AG20443 (cell line): ENCODE measurements around the gene MEGF9.
"Not testable (repeated sequence)": the region's sequence is repeated elsewhere in the genome, so short reads cannot be mapped to it uniquely, and the experiment has no call there.

Experiments used
- DNase-seq: peaks from one replicate; pipeline ENCODE4 v3.0.0; 2012; ENCODE audit warnings: low spot score, mixed read lengths

The MEGF9 gene

DNA sequence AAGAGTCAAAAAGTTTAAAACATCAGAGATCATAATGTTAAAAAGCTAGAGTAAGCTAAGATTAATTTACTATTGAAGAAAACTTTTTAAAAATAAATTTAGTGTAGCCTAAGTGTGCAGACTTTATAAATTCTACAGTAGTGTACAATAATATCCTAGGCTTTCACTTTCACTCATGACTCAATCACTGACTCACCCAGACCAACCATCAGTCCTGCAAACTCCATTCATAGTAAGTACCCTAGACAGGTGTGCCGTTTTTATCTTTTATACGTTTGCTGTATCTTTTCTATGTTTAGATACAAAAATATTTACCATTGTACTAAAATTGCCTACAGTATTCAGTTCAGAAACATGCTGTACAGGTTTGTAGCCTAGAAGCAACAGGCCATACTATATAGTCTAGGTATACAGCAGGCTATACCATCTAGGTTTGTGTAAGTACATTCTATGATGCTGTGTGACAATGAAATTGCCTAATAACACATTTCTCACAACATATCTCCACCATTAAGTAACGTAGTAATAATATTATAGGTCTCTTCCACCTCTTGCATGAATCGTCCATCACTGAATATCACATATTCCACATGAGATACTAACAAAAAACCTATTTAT lies 59.2 kb downstream of the MEGF9 start:
- DNase-seq: peak; percentile 9

DNA sequence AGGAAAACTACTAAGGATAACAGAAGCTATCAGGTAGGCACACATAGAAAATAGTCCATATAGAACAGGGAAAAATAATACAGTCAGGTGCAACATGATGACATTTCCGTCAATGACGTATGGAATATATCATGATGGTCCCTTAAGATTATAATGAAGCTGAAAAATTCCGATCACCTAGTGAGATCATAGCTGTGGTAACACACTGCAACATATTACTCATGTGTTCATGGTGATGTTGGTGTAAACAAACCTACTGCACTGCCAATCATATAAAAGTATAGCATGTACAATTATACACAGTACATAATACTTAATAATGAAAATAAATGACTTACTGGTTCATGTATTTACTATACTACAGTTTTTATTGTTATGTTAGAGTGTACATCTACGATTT lies 60.0 kb downstream of the MEGF9 start:
- DNase-seq: no peak

DNA sequence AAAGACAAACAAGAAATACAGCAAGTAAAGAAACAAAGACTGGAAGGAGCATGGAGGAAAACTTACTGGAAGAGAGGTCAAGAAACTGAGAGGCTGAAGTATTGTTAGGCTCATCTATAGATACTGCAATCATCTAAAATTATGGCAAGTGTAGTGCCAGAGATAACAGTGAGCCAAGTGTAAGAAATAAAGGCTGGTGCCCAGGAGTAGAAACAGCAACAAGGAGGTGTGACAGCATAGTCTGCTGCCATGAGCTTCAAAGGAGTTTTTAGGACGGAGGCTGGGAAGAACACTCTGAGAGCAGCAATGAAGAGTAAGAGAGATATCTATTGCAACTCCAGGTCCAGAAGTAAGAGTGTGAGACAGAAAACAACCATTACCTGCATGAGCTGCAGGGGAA lies 60.5 kb downstream of the MEGF9 start:
- DNase-seq: no peak

DNA sequence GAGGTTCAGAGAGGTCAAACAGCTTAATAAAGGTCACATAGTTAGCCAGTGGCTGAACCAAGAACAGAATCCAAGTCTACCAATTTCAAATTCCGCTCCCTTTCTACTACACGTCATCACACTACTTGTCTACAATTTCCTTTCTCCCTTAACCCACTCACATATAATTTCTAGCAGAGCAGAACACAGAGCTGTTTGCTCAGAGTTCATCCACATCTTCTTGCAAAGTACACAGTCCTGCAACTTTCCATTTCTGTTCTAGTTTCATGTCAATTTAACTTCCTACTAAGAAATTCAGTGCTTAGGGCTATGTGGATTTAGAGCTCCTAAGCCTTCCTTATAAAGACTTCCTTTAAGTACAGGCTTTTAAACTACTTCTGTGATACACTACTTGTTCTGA lies 61.3 kb downstream of the MEGF9 start:
- DNase-seq: no peak

DNA sequence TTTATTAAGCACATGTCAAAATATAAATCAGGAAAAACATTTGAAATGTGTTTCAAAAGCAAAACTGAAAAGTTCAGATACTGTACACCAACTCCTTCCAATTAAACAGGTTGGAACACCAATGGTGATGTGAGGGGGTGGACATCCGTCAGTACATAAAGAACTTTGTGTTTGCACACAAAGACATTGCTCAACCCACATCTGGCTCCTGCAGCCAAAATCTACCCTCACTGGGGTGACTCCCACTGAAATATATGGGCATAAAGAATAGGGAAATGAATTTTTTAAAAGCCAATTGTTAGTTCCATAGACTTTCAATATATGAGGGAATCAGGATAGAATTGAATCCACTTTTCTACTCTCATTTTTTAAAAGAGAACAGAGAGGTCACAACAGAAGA lies 63.9 kb downstream of the MEGF9 start:
- no peak for DNase-seq

DNA sequence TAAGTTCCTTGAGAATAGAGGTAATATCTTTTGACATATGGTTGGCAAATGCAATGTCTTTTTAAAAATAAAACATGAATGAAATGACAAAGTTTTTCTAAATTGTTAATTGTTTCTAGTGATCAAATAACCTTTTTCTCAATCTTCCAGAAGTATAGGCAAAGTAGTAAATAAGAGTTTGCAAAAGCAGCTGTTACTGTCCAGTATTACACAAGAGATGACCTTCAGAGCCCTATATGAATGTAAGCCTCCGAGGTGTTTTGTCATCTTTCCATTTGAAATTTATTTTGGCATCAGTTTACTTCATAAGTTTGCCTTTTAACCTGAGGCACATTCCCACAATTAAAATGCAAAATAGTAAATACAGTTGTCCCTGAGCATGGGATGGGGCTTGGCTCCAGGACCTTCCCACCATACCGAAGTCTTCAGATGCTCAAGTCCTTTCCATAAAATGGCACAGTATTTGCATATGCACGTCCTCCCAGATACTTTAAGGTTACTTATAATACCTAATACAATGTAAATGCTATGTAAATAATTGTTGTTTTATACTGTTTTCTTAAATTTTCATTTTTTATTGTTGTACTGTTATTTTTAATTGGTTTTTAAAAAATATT lies 65.6 kb downstream of the MEGF9 start:
- no peak for DNase-seq

DNA sequence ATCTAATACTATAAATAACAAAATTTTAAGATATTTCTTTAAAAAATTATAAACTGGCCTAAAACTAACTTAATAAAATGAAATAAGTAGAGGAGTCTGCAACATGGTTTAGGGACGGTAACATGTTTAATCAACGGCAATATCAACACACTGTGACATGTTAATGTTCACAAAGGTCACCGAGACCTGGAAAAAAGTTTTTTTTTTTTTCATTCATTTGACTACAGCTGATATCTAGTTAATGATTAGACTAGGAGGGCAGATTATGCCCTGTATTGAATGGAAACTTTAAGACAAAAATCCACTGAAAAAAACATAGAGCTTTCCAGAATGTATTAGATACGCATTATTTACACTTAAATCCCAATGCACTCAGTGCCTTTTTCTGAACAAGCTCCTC lies 67.3 kb downstream of the MEGF9 start:
- DNase-seq: no peak

DNA sequence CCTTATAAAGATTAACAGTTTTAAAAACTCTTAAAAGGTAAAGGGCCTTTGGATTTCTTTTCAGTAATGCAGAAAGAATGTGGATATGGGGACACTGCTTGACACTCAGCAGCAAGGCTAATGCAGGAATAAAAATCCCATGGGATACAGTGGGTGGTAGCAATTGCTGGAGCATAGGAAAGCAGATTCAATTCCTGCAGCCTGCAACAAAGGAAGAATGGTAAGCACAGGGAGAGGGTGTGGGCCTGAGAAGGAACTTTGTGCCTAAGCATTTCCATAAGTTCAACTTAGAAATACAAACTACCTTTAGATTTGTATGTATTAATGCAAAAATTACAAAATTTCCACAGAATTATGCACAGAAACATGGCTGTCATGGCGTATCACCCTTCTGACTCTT lies 68.5 kb downstream of the MEGF9 start:
- DNase-seq: no peak

DNA sequence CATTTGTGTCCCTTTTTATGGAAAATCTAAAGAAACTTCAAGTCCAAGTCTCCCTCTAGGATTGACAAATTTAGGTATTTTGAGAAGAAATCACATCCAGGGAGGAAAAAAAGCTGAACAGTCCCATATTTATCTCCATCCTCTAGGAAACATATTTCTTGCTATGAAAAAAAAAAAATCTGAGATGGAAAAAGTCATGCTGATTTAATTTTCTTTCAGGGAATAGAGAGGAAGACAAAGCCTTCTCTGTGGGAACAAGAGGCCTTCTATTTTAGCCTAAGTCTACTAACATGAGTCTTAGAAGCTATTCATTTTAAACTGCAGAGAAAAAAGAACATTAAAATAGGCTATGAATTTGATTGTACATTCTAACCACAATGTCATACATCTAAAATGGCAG lies 71.2 kb downstream of the MEGF9 start:
- no peak for DNase-seq

DNA sequence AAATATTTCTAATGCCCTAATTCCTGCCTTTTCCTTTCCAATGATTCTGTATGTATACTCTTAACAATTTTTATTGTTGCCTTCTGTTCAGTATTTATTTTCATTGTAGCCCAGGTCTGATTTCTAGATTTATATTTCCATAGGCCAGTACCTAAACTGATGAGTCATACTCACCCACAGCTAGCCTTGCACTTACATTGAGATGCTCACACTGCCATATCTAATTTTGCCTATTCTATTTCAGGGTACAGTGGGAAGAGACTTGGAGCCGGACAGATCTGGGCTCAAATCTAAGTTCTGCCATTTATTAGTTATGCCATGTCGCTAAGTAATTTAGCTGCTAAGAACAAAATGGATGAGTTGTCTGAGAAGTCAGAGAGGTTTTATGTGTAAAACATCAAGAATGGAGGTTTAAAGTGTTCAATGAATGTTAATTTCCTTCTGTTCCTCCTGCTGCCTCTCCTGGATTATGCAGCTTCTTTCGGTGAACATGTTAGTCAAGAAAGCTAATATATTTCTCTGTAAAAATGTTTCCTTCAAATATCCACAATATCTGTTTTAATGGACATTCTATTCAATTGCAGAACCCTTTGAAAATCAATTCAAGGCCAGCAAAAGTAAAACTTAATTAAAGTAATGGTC lies 72.0 kb downstream of the MEGF9 start:
- no peak for DNase-seq

DNA sequence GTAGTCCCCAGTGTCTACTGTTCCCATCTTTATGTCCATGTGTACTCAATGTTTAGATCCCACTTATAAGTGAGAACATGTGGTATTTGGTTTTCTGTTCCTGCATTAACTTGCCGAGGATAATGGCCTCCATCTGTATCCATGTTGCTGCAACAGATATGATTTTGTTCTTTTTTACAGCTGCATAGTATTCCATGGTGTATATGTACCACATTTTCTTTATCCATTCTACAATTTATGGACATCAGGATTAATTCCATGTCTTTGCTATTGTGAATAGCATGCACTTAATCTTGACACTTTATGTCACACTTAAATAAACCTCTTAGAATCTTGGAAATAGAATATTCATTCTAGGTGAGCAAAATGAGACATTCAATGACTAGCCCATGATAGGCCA lies 73.4 kb downstream of the MEGF9 start:
- not testable (repeated sequence) for DNase-seq

DNA sequence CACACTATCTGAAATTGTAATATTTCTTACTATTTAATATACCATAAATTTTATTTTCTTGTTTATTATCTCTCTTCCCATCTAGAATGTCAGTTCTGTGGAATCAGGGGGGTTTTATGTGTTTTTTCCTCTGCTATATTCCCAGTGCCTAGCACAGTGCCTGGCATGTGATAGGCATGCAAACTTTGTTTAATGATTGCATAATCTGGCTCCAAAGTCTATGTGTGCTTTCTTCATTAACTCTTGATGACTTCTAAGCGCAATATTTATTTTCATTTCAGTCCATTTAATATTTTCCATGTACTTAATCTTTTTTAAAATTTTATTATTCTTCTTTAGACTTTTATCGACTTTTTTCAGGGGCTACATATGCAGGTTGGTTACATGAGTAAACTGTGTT lies 73.9 kb downstream of the MEGF9 start:
- no peak for DNase-seq

DNA sequence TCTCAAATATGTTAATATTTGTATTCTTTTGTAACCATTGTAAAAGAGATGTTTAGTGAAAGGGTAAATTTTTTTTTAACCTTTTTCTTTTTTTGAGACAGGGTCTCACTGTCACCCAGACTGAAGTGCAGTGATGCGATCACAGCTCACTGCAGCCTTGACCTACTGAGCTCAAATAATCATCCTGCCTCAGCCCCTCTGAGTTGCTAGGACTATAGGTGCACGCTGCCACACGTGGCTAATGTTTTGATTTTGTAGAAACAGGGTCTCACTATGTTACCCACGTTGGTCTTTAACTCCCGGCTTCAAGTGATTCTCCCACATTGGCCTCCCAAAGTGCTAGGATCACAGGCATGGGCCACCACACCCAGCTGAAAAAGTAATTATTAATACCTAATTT lies 76.4 kb downstream of the MEGF9 start:
- DNase-seq: no peak

DNA sequence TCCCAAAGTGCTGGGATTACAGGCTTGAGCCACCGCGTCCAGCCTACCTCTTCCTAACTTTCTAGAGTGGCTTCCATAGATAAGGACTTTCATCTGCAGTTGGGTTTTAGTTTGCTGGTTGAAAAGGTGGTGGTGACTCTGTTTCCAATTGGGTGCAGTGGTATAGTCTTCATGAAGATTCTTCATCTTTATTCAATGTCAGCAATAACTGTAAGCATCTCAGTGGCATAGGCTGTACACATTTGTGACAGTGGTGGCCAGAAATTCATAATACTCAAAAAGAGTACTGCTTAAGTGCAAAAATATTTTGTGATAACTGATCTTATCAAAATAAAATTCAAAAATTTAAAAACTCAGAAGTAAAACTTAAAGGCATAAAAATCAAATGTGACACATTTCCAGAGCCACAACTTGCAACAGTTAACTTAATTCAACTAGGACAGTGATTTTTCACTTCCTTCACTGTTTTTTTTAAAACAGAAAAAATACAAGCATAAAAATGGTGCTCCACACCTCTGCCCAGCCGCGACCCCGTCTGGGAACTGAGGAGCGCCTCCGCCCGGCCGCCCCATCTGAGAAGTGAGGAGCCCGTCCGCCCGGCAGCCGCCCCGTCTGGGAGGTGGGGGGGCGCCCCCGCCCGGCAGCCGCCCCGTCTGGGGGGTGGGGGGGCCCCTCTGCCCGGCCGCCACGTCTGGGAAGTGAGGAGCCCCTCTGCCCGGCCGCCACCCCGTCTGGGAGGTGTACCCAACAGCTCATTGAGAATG lies 77.9 kb downstream of the MEGF9 start:
- no peak for DNase-seq

DNA sequence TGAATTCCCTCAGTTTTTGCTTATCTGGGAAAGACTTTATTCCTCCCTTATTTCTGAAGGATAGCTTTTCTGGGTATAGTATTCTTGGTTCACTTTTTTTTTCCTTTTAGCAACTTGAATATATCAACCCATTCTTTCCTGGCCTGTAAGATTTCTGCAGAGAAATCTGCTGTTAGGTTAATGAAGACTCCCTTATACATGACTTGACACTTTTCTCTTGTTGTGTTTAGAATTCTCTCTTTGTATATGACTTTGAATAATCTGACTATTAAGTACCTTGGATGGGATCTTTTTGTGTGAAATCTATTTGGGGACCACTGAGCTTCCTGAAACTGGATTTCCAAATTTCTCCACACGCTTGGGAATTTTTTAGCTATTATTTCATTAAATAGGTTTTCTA lies 79.3 kb downstream of the MEGF9 start:
- no peak for DNase-seq

DNA sequence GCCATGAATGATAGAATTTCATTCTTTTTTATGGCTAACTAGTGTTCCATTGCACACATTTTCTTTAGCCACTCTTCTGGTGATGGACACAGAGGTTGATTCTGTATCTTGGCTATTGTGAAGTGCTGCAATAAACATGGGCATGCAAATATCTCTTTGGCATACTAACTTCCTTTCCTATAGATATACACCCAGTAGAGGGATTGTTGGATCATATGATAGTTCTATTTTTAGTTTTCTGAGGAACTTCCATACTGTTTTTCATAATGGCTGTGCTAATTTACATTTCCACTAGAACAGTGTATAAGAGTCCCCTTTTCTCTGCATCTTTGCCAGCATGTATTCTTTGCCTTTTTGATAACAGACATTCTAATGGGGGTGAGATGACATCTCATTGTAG lies 83.9 kb downstream of the MEGF9 start:
- DNase-seq: no peak

DNA sequence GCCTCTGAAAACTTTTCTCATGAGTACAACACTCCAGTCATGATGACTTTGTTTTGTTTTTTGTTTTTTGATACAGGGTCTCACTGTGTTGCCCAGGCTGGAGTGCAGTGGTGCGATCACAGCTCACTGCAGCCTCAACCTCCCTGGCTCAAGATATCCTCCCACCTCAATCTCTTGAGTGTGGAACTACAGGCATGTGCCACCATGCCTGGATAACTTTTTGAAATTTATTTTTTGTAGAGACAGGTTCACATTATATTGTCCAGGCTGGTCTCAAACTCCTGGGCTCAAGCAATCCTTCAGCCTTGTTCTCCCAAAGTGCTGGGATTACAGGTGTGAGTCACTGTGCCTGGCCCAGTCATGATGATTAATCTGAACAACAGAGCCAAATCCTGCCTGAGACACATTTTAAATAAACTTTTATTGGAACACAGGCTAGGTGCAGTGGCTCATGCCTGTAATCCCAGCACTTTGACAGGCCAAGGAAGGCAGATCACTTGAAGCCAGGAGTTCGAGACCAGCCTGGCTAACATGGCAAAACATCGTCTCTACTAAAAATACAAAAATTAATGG lies 85.3 kb downstream of the MEGF9 start:
- peak; percentile 13 for DNase-seq

DNA sequence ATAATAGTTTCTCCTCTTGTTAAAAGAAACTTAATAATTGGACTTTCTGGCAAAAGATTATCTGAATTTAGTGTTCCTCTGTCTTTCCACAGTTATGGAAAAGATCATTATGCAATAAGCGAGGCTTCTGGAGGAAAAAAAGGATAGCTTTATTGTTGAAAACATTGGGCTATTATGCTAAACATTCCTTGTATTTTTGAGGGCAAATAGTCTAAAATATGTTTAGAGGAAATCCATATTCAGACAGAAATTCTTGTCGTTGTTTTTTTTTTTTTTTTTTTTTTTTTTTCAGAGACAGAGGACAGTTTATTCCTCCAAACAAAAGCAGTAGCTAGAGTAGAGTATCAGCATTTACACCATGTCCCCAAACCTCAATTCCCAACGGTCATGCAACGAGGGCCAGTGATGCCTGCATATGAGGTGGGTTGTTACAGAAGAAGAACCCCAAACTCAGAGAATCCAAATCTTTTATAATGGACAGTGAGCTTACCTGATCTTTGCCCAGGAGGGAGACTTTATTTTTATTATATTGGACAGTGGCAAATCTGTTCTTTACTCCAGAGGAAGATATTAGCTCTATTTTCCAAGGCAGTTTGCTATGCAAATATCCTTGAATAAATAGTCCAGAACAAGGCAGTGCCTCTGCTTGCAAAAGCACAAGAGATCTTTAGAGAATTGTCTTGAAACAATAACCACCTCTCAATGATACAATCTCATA lies 85.9 kb downstream of the MEGF9 start:
- DNase-seq: no peak

DNA sequence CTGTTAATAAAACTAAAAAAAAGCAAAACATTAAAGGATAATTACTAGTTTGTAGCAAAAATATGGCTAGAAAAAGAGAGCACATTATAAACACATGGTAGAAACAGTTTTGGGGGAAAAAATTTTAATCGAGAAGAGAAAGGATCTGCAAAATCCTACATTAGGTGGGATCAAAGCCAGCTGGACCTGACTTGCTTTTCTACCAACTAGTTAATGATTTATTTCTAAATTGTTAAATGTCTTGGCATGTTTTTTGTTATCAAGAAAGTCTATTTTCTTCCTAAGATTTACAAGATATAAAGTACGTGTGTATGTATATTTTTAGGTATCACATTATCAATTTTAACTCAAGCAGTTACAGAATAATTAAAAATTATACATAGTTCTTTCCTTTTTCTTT lies 87.2 kb downstream of the MEGF9 start:
- DNase-seq: no peak

DNA sequence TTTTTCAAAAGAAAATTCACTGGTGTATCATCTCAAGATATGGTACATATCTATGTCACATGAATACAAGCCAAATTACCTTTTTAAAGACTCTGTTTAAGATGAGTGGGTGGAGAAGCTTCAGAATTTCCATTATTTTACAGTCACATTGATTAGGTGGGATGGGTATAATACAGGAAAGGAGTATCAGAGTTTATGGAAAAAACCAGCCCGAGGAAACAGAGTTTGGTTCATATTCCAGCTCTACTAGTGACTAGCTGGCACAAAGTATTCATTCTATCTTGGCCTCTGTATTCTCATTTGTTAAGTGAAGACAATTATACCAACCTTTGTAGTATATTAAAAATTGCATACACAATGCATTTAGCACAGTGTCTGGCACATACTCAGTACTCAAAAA lies 87.8 kb downstream of the MEGF9 start:
- no peak for DNase-seq

DNA sequence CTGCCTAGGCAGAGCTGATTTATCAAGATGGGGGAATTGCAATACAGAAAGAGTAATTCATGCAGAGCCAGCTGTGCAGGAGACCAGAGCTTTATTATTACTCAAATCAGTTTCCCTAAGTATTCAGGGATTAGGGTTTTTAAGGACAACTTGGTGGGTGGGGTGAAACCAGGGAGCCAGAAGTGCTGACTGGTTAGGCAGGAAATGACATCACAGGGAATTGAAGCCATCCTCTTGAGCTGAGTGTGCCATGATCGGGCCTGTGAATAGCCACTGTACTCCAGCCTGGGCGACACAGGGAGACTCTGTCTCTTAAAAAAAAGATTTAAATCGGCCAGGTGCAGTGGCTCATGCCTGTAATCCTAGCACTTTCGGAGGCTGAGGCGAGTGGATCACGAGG lies 89.0 kb downstream of the MEGF9 start:
- no peak for DNase-seq

DNA sequence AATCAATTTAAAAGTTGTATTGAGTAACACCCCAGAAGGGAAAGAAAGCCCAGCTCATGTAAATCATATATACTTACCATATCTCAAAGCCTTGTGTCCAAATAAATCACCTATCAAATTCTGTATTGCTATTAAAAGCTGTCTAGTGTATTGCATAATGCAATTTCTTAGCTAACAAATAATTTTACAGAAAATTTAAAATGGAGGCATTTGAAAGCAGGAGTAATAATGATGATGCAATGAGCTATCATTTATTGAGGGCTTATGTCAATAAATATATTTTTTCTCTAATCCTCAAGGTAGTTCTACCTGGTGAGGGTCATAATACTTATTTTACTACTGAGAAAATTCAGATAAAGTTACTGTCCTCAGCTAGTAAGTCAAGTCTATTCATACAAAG lies 91.5 kb downstream of the MEGF9 start:
- no peak for DNase-seq
